GM18498 (cell line): Measurements from ENCODE around the gene ASPDH.

Source experiments
- ATAC-seq: cut with Tn5 transposase; IDR thresholded peaks from one replicate; pipeline ENCODE4 v1.9.1; 2021; ENCODE audit warnings: mild to moderate bottlenecking, moderate library complexity; ENCODE audit not compliant: unreplicated experiment

The ASPDH gene

GRCh38 chr19:50513746-50514345, at the start of gene ASPDH:
Gene ASPDH, minus strand, starts transcription at chr19:50513913. Its CDS starts 90 bp downstream, at chr19:50513823.
- no peak for ATAC-seq

GRCh38 chr19:50562996-50563395, 49.3 kb upstream of the ASPDH start:
- ATAC-seq: no peak

DNA sequence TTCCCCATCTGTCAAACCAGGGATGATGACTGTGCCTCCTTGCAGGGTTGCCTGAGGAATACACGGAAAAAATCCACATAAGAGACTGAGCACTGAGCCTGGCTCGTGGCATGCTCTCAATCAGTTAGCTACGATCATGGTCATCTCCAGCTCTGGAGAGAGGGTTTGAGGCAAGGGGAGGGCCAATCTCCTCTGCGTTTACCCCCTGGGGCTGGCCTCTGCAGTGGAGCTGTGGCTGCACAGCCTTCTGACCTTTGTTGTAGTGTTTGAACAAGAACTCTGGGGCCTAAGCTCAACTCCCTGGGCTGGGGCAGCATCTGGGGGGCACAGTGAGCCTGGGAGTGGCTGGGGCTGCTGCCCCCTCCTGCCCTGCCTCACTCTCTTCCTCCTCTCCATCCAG, 48.6 kb upstream of the ASPDH start:
- no peak for ATAC-seq

- no peak for ATAC-seq
Observed at GRCh38 chr19:50559636-50560035, 45.9 kb upstream of the ASPDH start.

DNA sequence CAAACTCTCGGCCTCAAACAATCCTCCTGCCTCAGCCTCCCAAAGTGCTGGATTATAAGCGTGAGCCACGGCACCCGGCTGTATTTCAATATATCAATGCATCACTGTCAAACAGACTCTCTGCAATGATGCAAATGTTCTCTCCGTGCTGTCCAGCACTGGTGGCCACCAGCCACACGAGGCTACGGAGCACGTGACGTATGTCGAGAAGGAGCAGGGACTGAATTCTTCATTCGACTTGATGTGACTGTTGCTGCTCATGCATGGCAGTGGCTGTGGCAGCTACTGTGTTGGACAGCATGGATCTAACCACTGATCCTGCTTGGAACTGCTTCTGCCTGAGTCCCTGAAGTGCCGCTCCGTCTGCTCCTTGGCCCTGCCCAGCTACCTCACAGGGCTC, 44.7 kb upstream of the ASPDH start:
- ATAC-seq: no peak

DNA sequence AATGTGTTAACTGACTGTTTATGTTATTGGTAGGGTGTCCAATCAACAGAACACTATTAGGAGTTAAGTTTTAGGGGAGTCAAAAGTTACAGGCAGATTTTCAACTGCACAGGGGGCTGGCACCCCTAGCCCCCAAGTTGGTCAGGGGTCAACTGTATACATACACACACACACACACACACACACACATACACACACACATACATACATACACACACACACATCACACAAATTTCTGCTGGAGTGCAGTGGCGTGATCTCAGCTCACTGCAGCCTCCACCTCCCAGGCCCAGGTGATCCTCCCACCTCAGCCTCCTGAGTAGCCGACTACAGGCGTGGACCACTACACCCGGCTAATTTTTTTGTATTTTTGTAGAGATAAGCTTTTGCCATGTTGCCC, 44.3 kb upstream of the ASPDH start:
- ATAC-seq: no peak

DNA sequence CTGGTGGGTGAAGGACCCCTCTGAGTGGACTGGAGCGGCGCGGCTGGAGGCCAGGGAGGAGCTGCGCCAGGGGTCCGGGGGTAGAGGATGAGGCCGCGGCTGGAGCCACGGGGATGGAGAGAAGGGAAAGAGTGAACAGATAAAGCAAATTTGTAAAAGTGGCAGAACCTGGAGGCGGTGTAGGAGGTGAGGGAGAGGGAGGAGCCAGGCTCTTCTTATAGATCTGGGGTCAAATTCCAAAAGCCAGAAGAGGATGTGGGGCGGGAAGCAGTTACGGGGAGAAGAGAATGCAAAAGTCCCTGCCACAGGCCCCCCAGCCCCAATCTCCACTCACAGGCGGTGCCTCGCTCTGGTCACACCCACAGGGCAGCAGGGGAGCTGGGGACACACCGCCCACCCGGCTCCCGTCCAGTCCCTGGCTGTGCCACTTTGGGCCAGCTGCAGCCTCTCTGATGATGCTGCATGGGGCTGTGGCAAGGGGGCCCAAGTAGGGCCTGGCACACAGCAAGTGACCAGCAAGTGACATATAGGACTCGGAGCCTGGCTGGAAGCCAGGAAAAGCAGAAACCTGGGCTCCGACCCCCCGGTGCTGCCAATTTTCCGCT, 43.4 kb upstream of the ASPDH start:
- ATAC-seq: no peak

GRCh38 chr19:50556282-50557008, 42.7 kb upstream of the ASPDH start:
- ATAC-seq: no peak

DNA sequence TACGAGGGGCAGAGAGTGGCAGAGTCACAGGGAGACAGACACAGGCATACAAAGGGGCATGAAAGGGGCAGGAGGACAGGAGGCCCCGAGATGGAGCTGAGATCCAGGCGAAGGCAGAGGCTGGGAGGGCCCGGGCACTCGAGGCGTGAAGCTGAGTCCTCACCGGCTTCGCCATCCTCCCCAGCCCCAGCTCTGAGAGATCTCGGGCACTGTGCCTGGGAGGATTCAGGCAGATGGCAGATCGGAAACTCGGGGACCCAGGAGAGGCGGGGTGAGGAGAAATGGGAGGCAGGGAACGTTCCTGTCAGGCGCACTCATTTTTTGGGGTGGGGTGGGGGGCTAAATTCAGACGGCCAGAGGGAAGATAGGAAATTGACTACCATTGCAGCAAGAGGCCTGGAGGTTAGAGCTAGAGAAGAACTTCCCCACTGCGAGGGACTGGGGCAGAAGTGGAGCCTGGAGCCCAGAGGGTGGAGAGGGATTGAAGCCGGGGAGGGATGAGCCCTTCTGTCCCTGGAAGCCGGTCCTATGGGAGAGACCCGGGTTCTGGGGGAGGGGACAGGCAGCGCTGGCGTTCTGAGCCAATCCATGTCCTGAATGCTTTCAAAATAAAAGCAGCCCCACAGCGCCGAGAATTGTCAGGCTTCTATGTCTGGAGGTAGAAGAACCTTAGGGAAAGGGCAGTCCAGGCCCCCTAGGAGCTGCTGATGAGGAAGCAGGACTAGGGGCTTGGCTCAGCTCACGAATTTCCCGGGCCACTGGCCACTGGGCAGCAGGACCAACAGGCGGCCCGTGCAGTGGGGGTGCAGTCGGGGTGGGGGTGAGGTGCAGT, 42.0 kb upstream of the ASPDH start:
- ATAC-seq: no peak

- ATAC-seq: no peak
Observed at GRCh38 chr19:50555033-50555432, 41.3 kb upstream of the ASPDH start.

GRCh38 chr19:50554212-50554611, 40.5 kb upstream of the ASPDH start:
- ATAC-seq: no peak

GRCh38 chr19:50553134-50553703, 39.5 kb upstream of the ASPDH start:
- no peak for ATAC-seq

GRCh38 chr19:50552540-50552939, 38.8 kb upstream of the ASPDH start:
- ATAC-seq: no peak

DNA sequence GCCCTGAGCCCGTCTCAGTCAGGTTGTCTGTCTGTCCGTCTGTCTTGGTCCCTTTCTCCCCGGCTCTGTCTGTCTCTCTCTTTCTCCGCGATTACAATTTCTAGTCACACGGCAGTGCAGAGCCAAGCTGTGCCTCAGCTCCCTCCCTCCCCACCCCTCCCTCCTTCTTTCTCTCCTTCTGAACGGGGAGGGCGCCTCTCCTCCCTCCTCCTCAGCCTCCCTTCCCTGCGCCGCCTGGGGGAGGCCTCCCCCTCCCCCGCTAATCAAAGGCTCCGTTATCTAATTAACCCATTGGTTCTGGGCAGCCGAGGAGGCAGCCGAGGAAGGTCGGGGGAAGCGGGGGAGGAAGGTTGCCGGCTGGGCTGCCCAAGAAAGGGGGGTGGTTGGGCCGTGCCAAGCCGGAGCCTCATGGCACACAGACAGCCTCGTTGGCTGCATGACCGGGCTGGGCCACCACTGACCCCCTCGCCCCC, 38.0 kb upstream of the ASPDH start:
- ATAC-seq: no peak

GRCh38 chr19:50551034-50551714, 37.5 kb upstream of the ASPDH start:
- no peak for ATAC-seq

DNA sequence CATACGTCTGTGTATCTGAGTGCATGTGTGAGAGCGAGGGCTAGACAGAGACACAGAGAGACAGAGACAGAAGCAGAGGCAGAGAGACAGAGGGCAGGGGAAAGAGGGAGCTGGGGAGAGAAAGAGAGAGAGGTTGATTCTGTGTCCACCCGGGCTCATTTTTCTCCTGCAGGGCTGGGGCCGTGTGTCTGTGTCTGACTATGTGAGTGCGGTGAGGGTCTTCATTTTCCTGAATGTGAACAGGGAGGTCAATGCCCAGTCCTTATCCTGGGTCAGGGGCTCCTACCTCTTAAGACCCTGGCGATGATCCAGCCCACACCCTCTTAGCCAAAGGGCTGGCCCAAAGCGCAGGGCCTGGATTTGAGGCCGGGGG, 36.9 kb upstream of the ASPDH start:
- no peak for ATAC-seq

GRCh38 chr19:50549927-50550593, 36.3 kb upstream of the ASPDH start:
- no peak for ATAC-seq

DNA sequence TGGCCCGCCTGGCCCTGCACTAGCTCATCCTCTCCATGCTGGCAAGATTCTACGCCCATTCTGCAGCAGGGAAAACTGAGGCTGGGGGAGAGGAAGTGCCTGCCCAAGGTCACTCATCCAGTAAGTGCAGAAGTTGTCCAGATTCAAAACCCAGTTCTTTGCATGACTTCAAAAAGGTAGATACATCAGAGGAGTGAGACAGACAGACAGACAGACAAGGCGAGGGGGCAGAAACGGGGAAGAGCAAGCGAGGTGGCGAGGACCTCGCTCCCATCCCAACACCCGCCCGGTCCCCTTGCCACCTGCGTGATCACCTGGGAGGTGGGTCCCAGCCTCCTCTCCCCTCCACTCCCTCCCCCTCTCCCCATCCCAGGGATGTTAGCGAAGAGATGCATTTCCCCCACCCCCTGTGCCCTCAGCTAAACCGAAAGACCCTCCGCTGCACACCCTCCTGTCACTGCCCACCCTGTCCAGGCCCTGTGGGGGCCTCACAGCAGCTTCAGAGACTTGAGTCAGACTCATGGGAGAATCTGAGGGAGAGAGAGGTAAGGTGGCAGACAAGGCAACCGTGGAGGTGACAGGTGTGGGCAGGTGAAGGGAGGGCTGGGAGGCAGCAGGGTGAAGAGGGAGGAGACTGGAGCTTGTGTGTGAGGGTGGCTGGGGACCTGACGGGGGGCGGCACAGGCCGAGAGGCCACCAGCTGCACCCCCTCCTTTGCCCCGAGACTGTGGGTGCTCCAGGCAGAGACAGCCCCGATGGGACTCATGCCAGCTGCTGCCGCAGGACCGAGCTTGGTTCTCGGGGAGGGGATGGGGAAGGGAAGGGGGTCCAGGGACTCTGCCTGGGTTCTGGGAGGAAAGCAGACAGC, 35.6 kb upstream of the ASPDH start:
- ATAC-seq: no peak
